SU-DHL-6 (cell line): ENCODE results near the gene CRYZL1.

ENCODE experiments used
- CTCF ChIP-seq: fragments of 200-600 bp; sonication (generic); IDR thresholded peaks from one replicate; pipeline ENCODE4 v1.5.1; 2017; ENCODE audit warnings: antibody characterized with exemption, mild to moderate bottlenecking, low read length, moderate library complexity; ENCODE audit not compliant: insufficient read depth, poor library complexity, severe bottlenecking
- EZH2phosphoT487 ChIP-seq: fragments of 200-600 bp; sonication (generic), shearing (Covaris generic); conservative IDR thresholded peaks from 2 replicates; pipeline ENCODE4 v1.6.1; 2018; ENCODE audit warnings: mild to moderate bottlenecking, antibody characterized with exemption, low read length, moderate library complexity, mixed read lengths

- TF ChIP-seq CTCF: no peak
- no peak for TF ChIP-seq EZH2phosphoT487
Measured at GRCh38 chr21:33642896-33643657, 1.5 kb upstream of the CRYZL1 start.
